AG09319 (cell line): Measurements from ENCODE around the gene TTC1.

ENCODE experiments used
- DNase-seq: peaks from one replicate; pipeline ENCODE4 v3.0.0-alpha.2; 2010; ENCODE audit warnings: low read depth; ENCODE audit errors: extremely low read depth
- CTCF ChIP-seq: IDR thresholded peaks from 2 replicates; pipeline ENCODE4 v1.5.1; 2011; ENCODE audit warnings: low read depth, mild to moderate bottlenecking, inconsistent platforms, low read length, moderate library complexity

TTC1 gene

GRCh38 chr5:160033546-160034252 lies 24.8 kb downstream of the TTC1 start:
- no peak for TF ChIP-seq CTCF
- no peak for DNase-seq

GRCh38 chr5:160036243-160036642 lies 27.3 kb downstream of the TTC1 start:
- DNase-seq = no peak
- TF ChIP-seq CTCF = no peak

- no peak for DNase-seq
- no peak for TF ChIP-seq CTCF
These were observed 27.9 kb downstream of the TTC1 start for GRCh38 chr5:160036884-160037283.

- TF ChIP-seq CTCF = no peak
- no peak for DNase-seq
These were observed 31.0 kb downstream of the TTC1 start for GRCh38 chr5:160039810-160040470.

- DNase-seq = no peak
- TF ChIP-seq CTCF = no peak
These were observed 31.5 kb downstream of the TTC1 start for GRCh38 chr5:160040471-160040835.

- DNase-seq = no peak
- TF ChIP-seq CTCF = no peak
These were observed 33.7 kb downstream of the TTC1 start for GRCh38 chr5:160042671-160043070.

- DNase-seq = no peak
- TF ChIP-seq CTCF = no peak
These were observed 35.5 kb downstream of the TTC1 start for GRCh38 chr5:160044391-160044804.
